GM13976 (cell line): ENCODE measurements around the gene RORC.
"Not testable (repeated sequence)": the region's sequence is repeated elsewhere in the genome, so short reads cannot be mapped to it uniquely, and the experiment has no call there.

Source experiments
- DNase-seq: peaks from one replicate; pipeline ENCODE4 v3.0.0; 2012; ENCODE audit warnings: low spot score
- in situ Hi-C: fragments of 300-500 bp; cut with MboI; formaldehyde crosslinking; loops from one replicate; pipeline ENCODE4 v1.12.0; 2022; ENCODE audit warnings: low sequenced_read_pairs, mixed read lengths, inconsistent platforms; ENCODE audit not compliant: unreplicated experiment
- TF ChIP-seq, protein P1 (sequence below): IDR thresholded peaks from 2 replicates; pipeline ENCODE4 v1.5.1; 2012; ENCODE audit warnings: borderline replicate concordance, mild to moderate bottlenecking; ENCODE audit not compliant: insufficient read depth; ENCODE audit errors: extremely low read depth, missing control alignments, control extremely low read depth

RORC gene

DNA sequence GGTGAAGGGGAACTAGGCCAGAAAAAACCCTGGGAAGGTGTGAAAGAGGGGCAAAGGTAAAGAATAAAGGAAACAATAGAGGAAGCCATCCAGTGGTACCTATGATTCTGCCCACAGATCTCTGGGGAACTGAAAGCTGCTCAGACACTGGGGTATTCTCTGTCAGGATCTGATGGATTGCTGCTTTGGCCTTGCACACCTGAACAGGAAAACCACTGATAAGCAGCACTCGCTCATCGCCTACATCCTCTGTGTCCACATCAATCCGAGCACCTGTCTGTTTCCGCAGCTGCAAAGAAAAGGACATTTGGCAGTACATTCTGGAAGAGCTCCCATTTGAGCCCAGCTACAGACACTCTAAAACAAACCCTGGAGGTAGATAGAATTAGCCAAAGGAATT is 51.8 kb downstream of the RORC start:
- DNase-seq: no peak
- TF ChIP-seq, protein P1, sequence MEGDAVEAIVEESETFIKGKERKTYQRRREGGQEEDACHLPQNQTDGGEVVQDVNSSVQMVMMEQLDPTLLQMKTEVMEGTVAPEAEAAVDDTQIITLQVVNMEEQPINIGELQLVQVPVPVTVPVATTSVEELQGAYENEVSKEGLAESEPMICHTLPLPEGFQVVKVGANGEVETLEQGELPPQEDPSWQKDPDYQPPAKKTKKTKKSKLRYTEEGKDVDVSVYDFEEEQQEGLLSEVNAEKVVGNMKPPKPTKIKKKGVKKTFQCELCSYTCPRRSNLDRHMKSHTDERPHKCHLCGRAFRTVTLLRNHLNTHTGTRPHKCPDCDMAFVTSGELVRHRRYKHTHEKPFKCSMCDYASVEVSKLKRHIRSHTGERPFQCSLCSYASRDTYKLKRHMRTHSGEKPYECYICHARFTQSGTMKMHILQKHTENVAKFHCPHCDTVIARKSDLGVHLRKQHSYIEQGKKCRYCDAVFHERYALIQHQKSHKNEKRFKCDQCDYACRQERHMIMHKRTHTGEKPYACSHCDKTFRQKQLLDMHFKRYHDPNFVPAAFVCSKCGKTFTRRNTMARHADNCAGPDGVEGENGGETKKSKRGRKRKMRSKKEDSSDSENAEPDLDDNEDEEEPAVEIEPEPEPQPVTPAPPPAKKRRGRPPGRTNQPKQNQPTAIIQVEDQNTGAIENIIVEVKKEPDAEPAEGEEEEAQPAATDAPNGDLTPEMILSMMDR: no peak
- in situ Hi-C loops: no loop called here

DNA sequence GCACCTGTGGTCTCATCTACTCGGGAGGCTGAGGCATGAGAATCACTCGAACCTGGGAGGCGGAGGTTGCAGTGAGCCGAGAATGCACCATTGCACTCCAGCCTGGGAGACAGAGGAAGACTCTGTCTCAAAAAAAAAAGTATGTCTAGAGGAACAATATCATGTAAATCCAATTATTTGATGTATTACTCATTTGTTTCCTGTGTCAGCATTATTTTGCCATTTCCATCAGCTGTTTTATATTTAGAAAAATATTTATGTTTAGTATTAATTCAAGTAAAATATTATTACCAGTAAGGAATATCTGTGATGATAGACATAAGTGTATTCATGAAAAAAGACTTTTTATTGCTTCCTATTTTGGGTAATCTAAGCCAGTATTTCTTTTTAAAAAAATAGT is 54.3 kb downstream of the RORC start:
- in situ Hi-C loops: no loop called here
- TF ChIP-seq, protein P1: no peak
- no peak for DNase-seq

DNA sequence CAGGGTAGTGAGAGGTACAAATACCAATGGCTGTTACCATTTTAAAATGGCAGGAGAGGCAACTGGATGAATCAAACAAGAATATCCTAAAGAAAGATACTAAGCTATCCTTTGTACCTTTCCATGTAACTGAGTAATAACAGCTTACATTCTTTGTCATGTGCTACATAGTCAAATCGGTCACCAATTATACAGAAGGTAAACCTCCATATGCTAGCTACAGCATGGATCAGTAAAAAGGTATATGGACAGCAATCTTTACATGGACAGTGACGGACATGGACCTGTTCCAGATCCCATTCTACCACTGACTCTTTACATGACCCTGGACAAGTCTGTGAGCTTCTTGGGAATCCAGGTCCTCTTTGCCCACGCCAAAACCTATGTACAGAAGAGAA is 54.9 kb downstream of the RORC start:
- TF ChIP-seq, protein P1: no peak
- in situ Hi-C loops: no loop called here
- no peak for DNase-seq

DNA sequence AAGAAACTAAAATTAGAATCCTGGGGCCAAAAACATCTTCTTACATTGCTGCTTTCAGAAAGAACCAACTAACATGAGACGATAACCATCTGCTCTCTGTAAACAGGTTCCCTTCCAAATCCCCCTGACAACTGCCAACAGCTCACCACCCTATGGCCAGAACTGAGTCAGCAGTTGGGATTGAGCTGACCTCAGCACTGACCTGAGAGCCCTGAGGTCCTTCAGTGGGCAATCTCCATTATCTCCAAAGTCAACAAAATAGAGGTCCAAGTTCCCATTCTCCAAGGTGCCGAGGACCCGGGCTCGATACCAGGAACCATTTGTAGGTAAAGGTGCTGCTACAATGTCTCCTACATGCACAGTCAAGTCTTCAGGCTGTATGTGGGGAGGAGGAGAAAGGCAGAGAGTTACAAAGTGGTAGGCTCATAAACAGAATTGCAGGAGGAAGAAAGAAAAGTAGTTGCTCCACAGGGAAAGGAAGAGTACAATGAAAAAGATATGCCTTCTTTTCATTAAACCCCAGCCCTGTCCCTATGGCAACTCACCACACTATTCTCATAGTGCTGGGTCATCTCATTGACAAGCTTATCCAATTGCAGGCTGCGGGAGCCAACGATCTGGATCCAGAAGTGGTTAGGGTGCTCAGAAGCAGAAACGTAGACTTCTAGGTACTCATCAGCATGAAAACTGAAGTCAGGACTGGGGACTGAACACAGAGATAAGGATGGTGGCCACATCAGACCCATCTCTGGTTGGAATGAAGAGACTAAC is 55.5 kb downstream of the RORC start:
- TF ChIP-seq, protein P1: no peak
- DNase-seq: no peak
- in situ Hi-C loops: no loop called here

DNA sequence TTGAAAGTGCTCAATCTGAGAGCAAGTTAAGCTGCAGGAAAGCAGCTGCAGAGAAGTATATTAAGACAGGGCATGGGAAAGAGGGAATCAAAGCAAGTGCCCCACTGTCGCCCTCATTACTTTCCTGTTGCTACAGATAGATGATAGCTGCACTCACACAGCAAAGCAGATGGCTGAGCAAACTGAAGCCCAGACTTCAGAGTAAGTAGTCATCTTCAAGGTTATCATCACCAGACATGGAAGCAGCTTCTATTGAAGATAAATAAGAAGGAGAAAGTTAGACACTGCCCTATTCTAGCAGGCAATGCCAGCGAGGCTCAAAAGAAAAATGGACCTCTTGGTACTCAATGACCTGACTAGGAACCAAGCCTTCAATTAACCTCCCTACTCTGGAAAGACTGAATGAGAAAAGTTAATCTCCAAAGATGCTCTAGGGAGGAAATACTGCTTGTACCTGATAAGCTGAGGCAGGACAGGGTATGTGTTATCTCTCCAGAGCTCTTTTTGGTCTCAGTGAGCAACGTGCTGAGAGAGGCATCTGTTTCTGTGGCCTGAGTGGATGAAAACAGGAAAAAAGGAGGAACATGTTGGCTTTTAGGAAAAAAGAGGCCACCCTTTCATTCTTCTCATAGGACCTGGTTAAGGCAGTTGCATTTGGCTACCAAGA is 57.2 kb downstream of the RORC start:
- DNase-seq: no peak
- TF ChIP-seq, protein P1: no peak
- in situ Hi-C loops: no loop called here

DNA sequence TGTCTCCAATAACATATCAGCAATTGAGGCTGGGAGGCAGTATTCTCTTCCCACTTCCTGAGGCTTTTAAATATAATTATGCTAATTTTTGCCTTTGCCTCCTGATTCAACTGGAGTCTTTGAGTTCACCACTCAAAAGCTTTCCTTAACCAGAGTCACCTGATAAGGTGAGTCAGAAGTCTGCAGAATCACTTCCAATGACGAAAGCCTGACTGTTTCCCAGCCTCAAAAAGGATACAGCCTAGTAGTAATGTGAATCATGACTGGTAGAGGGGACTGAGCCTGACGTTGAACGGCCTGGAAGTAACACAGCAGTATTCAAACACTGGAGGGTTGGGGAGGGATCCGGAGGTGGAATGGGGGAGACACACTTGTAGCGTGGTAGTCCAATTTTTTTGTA is 57.9 kb downstream of the RORC start:
- DNase-seq: no peak
- in situ Hi-C loops: no loop called here
- TF ChIP-seq, protein P1: no peak

DNA sequence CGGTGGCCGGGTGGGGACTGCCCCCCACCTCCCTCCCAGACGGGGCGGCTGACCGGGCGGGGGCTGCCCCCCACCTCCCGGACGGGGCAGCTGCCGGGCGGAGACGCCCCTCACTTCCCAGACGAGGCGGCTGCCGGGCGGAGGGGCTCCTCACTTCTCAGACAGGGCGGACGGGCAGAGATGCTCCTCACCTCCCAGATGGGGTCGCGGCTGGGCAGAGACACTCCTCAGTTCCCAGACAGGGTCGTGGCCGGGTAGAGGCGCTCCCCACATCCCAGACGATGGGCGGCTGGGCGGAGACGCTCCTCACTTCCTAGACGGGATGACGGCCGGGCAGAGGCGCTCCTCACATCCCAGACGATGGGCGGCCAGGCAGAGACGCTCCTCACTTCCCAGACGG is 62.3 kb downstream of the RORC start:
- in situ Hi-C loops, DNase-seq: not testable (repeated sequence)

DNA sequence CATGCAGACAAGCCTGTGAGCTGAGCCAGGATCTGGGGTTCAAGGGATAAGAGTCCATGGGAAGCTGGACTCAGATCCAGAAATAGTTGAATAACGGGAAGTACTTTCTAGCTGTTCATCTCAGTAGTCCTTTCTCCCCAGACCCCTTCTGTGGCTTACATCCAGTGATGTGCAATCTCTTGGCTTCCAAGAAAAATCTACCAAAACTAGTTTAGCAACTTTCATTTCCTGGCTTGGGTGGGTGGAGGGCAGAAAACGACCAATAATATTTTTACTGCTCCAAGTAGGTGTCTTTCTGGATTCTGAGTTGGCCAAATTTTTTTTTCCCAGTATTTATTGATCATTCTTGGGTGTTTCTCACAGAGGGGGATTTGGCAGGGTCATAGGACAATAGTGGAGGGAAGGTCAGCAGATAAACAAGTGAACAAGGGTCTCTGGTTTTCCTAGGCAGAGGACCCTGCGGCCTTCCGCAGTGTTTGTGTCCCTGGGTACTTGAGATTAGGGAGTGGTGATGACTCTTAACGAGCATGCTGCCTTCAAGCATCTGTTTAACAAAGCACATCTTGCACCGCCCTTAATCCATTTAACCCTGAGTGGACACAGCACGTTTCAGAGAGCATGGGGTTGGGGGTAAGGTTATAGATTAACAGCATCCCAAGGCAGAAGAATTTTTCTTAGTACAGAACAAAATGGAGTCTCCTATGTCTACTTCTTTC is 63.1 kb downstream of the RORC start:
- DNase-seq, in situ Hi-C loops: not testable (repeated sequence)
